Measurements from ENCODE around the gene MMP21. TPM values are rescaled to one million over a fixed set of nuclear protein-coding genes. Genes with fewer than 3 reads are reported as not detected.

MMP21 gene
- total RNA-seq, 1 donor from 2014 or later = not detected

DNA sequence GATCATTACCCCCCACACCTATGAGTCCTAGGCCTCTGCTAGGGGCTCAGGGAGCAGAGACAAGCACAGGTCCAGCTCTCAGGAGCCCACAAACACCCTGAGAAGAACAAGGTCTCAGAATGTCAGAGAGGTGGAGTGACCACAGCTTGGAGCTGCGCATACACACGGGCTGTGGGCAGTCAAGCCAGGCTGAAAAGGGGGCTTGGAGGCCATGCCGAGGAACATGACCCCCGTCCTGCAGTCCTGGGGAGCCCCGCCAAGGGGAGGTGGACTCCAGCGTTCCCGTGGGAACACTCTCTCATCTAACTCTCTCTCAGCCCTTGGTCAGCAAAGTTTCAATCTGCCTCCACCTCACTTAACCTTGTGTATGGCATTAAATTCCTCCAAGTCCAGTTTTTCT is 7.8 kb upstream of the MMP21 start:
- Mint-ChIP-seq H3K4me3 (ENCODE audit: unreplicated experiment) (no peak overlapping the region), H3K27me3 (ENCODE audit: unreplicated experiment) (peaks cover 2% of the 10 kb centered on the region), H3K36me3 (ENCODE audit: low read depth, unreplicated experiment) (peaks cover 6% of the 10 kb centered on the region), H3K27ac (ENCODE audit: unreplicated experiment) (no peak overlapping the region), H3K9me3 (ENCODE audit: unreplicated experiment) (no peaks in the 10 kb centered on the region), H3K4me1 (ENCODE audit: unreplicated experiment) (peaks cover 8% of the 10 kb centered on the region)
- no peak for DNase-seq (ENCODE audit: low spot score)
- TF ChIP-seq, protein P1, sequence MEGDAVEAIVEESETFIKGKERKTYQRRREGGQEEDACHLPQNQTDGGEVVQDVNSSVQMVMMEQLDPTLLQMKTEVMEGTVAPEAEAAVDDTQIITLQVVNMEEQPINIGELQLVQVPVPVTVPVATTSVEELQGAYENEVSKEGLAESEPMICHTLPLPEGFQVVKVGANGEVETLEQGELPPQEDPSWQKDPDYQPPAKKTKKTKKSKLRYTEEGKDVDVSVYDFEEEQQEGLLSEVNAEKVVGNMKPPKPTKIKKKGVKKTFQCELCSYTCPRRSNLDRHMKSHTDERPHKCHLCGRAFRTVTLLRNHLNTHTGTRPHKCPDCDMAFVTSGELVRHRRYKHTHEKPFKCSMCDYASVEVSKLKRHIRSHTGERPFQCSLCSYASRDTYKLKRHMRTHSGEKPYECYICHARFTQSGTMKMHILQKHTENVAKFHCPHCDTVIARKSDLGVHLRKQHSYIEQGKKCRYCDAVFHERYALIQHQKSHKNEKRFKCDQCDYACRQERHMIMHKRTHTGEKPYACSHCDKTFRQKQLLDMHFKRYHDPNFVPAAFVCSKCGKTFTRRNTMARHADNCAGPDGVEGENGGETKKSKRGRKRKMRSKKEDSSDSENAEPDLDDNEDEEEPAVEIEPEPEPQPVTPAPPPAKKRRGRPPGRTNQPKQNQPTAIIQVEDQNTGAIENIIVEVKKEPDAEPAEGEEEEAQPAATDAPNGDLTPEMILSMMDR (IDR thresholded peaks at IDR 0.05; ENCODE audit: unreplicated experiment) = no peak

DNA sequence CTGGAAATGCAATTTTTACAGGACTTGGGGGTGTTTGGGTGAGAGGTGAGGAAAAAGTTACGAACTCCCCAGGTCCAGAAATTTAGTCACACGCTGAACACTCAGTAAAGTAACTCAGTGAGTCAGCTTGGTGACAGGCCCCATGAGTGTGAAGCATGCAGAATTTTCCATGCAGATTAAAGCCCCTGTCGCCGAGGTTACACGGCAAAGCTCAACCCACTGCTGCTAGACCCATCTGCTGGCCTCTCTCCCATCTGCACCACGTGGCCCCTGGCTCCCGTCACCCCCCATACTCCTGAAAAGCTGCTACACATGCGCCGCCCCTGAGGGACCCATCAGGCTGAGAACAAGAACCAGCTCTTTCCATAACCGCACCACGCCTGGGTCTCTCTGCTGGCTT is 7.0 kb upstream of the MMP21 start:
- Mint-ChIP-seq H3K9me3 (ENCODE audit: unreplicated experiment) (no peaks in the 10 kb centered on the region), H3K4me3 (ENCODE audit: unreplicated experiment) (no peak overlapping the region), H3K36me3 (ENCODE audit: low read depth, unreplicated experiment) (peaks cover 11% of the 10 kb centered on the region), H3K4me1 (ENCODE audit: unreplicated experiment) (peaks cover 2% of the 10 kb centered on the region), H3K27ac (ENCODE audit: unreplicated experiment) (no peak overlapping the region), H3K27me3 (ENCODE audit: unreplicated experiment) (peaks cover 2% of the 10 kb centered on the region)
- no peak for DNase-seq (ENCODE audit: low spot score)
- TF ChIP-seq, protein P1 (IDR thresholded peaks at IDR 0.05; ENCODE audit: unreplicated experiment) = no peak

DNA sequence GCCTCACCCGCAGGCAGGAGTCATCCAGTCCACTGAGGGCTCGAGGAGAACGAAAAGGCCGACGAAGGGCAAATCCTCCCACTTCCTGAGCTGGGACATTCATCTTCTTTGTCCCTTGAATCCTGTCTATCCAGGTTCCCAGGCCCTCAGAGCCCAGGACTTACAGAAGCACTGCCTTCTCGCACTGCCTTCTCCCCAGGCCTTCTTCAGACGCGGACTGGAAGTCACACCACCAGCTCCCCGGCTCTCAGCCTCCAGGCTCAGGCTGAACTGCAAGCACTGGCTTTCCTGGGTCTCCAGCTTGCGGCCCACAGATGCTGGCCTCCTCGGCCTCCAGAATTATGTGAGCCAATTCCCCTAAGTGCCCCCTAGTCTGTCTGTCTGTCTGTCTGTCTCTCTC is 6.4 kb upstream of the MMP21 start:
- DNase-seq (ENCODE audit: low spot score) = no peak
- Mint-ChIP-seq H3K4me1 (ENCODE audit: unreplicated experiment) (no peaks in the 10 kb centered on the region), H3K27me3 (ENCODE audit: unreplicated experiment) (peaks cover 2% of the 10 kb centered on the region), H3K27ac (ENCODE audit: unreplicated experiment) (no peak overlapping the region), H3K4me3 (ENCODE audit: unreplicated experiment) (no peak overlapping the region), H3K9me3 (ENCODE audit: unreplicated experiment) (no peaks in the 10 kb centered on the region), H3K36me3 (ENCODE audit: low read depth, unreplicated experiment) (peaks cover 11% of the 10 kb centered on the region)
- TF ChIP-seq, protein P1 (IDR thresholded peaks at IDR 0.05; ENCODE audit: unreplicated experiment) = no peak

DNA sequence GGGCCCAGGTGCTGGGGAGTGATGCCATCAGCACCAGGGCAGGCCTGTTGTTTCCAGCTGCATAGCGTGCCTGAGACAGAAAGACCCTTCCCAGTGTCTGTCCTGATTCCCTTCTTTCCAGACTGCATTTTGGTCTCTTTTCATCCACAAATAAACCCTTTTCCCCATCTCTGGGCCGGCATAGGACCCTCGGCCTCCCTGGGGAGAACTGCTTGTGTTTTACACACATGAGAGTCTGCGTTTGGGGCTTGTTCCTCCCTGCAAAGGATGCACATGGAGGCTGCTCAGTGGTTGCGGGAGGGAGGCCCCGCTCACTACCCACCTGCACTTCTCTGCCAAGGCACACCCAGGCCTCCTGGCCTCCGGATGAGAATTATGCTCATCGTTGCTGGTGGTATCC is 5.8 kb upstream of the MMP21 start:
- peaks cover 2% of the 10 kb centered on the region for H3K27me3 Mint-ChIP-seq (ENCODE audit: unreplicated experiment)
- no peak overlapping the region for H3K4me3 Mint-ChIP-seq (ENCODE audit: unreplicated experiment)
- H3K9me3 Mint-ChIP-seq (ENCODE audit: unreplicated experiment) = no peaks in the 10 kb centered on the region
- peaks cover 11% of the 10 kb centered on the region for H3K36me3 Mint-ChIP-seq (ENCODE audit: low read depth, unreplicated experiment)
- H3K27ac Mint-ChIP-seq (ENCODE audit: unreplicated experiment) = no peak overlapping the region
- H3K4me1 Mint-ChIP-seq (ENCODE audit: unreplicated experiment) = no peaks in the 10 kb centered on the region
- no peak for DNase-seq (ENCODE audit: low spot score)
- TF ChIP-seq, protein P1 (IDR thresholded peaks at IDR 0.05; ENCODE audit: unreplicated experiment) = no peak

DNA sequence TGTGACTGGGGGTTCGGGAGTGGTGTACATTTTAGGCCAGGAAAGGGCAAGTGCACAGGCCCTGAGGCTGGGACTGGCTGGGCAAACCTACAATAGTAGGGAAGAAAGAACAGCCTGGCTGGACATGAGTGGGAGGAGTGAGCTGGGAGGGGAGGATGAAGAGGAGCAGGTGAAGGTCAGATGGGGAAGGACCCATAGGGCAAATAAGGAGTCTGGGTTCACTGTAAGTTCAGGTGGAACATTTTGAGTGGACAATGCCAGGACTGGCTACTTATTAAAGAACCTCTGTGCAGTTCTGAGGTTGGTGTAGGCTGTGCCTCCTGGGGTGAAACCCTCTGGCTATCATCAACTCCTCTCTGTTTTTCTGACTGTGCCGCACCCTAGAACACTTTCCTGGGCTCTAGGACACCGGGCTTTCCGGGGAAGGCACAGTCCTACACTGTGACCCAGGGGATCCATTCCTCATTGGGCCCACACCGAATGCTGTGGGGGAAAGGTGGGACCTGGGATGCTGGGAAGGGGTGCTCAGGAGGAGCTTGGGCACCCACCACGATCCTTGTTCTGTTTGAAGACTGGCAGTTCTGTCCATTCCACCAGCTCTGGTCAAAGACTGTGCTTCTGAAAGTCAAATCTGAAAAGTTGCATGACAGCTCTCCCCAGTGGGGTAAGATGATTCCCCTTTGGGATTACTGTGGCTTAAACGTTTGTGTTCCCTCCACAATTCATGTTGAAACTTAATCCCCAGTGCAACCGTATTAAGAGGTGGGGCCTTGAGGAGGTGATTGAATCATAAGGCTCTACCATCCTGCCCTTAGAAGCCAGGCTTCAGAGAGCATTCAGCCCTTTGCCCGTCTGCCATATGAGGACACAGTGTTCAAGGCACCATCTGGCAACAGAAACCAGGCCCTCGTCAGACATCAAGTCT is 4.0 kb upstream of the MMP21 start:
- Mint-ChIP-seq H3K9me3 (ENCODE audit: unreplicated experiment) (no peaks in the 10 kb centered on the region), H3K27ac (ENCODE audit: unreplicated experiment) (no peak overlapping the region), H3K4me3 (ENCODE audit: unreplicated experiment) (no peak overlapping the region), H3K27me3 (ENCODE audit: unreplicated experiment) (peaks cover 2% of the 10 kb centered on the region), H3K4me1 (ENCODE audit: unreplicated experiment) (no peaks in the 10 kb centered on the region), H3K36me3 (ENCODE audit: low read depth, unreplicated experiment) (peaks cover 11% of the 10 kb centered on the region)
- no peak for DNase-seq (ENCODE audit: low spot score)
- TF ChIP-seq, protein P1 (IDR thresholded peaks at IDR 0.05; ENCODE audit: unreplicated experiment) = no peak

All from endothelial cell (in vitro differentiated cells).